ENCODE measurements around the gene ITPKB.

The ITPKB gene

DNA sequence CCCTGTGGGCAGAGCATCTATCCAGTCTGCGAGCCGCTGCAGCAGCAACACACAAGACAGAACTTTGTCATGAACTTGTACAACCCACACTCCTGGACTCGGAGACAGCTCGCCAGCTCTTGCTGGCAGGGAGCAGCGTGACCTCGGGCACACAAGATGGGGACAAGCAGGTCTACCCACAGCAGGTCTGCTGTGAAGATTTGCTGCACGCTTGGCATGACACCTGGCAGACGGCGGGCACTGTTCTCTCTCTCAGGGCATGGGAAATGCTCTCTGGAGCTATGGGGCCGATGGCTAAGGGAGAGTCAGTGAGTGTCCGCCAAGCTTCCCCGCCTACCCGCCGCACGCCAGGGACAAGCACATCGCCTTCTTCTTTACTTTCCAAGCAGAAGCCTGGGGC is 100.5 kb downstream of the ITPKB start:
- no peak for DNase-seq (ENCODE audit: low read depth in 3 of 3)

- DNase-seq (ENCODE audit: low read depth in 3 of 3): no peak
These were observed 101.0 kb downstream of the ITPKB start for GRCh38 chr1:226638001-226638601.

GRCh38 chr1:226637147-226637935 is 101.7 kb downstream of the ITPKB start:
- no peak for DNase-seq (ENCODE audit: low read depth in 3 of 3)

GRCh38 chr1:226636847-226637096 is 102.3 kb downstream of the ITPKB start:
- DNase-seq (ENCODE audit: low read depth in 3 of 3): no peak

- peak in 1 of 3 experiments; percentile 61 for DNase-seq (ENCODE audit: low read depth in 3 of 3)
These were observed 103.6 kb downstream of the ITPKB start for GRCh38 chr1:226635456-226635941.

DNA sequence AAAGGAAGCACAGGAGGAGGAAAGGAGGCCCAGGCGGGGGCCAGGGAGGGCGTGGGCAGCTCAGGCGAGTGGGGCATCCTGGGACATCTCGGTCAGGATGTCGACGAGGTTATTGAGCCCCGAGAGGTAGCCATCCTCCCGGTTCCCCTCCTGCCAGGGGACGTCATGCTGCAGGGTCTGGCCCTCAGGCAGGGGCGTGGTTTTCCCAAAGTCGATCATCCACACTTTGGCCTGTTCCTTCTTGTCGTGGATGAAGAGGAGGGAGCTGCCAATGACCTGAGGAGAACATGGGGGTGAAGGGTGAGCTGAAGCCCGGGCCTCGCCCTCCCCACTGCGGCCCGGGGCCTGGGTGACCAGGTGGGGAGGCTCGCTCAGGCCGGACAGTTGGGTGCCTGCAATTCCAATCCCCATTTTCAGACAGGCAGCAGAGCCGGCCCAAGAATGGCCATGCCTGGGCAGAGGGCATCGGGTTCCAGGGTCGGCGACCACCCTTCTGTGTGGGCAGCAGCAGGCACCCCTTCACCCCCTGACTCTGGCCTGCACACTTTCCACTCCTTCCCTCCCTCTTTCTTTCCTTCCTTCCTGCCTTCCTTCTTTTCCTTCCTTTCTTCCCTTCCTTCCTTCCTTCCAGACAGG is 104.4 kb downstream of the ITPKB start:
- DNase-seq (ENCODE audit: low read depth in 3 of 3): no peak

DNA sequence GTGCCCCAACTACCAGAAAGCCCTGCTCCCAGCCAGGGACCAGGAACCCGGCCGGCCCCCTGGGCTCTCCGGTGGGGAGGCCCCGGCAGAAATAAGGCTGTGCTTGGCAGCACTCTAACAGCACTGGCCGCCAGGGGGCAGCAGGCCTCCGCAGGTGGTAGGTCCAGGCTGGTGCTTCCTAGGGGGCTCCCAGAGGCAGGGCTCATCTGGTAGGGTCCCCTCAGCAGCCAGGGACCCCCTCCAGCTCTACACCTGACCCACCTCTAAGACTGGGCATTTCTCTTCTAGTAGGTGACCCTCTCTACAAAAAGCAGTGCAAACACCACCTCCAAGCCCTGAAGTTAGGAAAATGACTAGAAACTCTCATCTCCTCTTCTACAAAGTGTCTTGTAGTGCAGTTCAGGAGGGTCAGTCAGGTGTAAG is 104.9 kb downstream of the ITPKB start:
- DNase-seq (ENCODE audit: low read depth in 3 of 3): peak; percentile 69 to 82 (median 71)

GRCh38 chr1:226633541-226634165 is 105.4 kb downstream of the ITPKB start:
- DNase-seq (ENCODE audit: low read depth in 3 of 3): no peak

DNA sequence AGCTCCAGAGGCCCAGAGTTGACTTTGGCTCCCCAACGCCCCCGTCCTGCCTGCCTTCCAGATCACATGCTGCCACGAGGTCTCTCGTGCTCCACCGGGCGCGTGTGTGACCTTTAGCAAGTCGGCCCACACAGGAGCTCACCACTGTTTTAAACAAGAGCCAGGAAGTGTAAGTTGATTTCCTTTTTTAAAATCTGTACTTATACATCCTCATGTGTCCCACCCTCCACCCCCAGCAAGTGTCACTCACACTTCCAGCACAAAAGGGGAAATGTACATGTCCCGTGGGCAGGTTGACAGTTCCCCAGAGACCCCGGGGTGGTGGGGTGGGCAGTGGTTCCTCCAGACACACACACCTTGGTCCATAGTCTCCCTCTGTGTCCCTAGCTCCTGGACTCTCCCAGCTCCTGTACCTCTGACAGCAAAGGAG is 106.1 kb downstream of the ITPKB start:
- peak in 1 of 3 experiments; percentile 56 for DNase-seq (ENCODE audit: low read depth in 3 of 3)

DNA sequence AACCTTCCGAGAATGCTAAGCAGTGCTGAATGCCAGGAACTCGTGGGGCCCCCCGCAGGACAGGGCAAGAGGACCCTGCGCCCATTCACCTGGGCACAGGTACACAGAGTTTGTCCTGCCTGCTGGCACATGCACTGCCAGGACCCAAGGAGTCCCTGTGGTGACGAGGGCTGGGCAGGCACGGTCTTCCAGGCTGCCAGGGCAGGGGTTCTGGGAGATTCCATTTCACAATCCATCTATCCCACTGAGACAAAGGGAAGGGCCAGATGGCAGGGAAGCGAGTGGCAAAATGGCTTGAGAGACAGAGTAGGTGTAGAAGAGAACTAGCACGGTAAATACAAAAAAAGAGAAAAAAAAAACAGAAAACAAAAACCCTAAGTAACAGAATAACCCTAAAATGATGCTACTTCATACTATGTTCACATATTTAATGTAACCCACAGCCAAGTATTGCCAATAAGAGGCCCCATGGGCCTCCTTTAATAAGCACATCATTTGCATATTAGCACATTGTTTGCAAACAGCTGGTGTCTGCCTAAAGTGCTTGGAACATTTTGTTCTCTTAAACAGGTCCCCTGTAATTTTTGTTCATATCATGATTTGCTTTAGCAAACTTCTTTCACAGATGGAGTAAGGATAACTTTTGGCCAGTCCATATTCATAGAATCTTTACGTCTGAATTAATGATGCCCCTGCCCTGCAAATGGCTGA is 106.8 kb downstream of the ITPKB start:
- DNase-seq (ENCODE audit: low read depth in 3 of 3): no peak

- DNase-seq (ENCODE audit: low read depth in 3 of 3): no peak
These were observed 107.7 kb downstream of the ITPKB start for GRCh38 chr1:226631229-226632000.

DNA sequence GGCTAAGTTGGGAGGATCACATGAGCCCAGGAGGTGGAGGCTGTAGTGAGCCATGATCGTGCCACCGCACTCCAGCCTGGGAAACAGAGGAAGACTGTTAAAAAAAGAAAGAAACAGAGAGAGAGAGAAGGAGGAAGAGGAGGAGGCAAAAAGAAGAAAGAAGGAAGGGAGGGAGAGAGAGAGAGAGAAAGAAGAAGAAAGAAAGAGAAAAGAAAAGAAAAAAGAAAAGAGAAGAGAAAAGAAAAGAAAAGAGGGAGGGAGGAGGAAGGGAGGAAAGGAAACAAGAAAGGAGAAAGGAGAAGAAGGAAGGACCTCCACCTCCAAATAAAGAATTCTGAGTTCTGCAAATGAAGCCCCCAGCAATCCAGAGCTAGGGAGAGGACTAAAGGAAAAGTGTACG is 108.5 kb downstream of the ITPKB start:
- DNase-seq (ENCODE audit: low read depth in 3 of 3): no peak

DNA sequence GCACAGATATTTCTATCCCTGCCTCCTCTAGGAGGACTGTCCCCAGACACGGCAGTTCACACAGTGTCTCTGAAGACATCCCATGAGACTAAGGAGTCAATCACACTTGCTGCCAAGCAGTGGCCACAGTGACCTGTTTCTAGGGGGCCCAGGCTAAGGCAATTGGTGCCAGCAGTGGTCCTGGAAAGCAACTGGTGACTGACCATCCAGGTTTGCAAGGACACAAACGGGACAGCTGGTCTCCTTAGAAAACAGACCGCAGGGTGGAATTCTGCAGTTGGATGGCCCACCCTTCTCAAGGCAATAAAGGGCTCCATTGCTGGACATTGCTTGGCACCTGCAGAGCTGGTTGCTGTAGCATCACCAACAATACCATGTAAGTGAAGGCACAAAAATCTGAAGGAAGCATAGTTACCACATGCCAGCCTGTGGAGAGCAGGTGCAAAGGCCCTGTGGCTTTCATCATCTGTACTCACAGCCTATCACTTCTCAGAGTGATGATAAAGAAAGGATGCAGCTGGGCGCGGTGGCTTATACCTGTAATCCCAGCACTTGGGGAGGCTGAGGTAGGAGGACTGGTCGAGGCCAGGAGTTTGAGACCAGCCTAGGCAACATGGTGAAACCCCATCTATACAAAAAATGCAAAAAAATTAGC is 109.1 kb downstream of the ITPKB start:
- DNase-seq (ENCODE audit: low read depth in 3 of 3): no peak

DNA sequence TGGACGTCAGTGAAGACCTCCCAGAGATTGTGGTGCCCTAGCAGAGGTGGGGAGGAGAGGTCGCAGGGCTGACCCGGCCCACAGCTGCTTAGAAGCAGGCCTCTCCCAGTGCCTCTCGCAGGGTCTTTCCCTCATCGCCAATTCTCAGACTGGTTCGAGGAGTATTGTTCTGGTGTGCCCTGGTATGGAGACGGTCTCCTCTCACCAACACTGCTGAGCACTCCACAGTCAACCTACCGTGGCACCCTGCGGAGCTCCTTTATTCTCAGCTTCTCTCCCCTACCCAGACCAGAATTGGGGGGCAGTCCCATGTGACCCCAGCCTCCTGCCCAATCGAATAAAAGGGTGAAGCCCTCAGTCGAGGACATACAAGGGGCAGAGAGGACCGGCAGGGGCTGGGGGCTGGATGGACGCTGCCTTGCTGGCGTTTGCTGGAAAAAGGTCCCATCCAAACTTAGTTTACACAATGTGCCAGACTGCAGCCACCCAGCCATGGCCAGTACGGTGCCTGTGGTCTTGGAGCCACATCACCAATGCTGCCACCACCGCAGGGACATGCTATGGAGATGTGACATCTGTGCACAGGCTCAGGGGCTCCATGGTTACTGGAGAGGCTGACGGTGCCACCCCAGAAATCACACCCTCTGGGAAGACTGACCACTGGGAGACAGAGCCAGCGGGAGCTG is 109.7 kb downstream of the ITPKB start:
- no peak for DNase-seq (ENCODE audit: low read depth in 3 of 3)

DNA sequence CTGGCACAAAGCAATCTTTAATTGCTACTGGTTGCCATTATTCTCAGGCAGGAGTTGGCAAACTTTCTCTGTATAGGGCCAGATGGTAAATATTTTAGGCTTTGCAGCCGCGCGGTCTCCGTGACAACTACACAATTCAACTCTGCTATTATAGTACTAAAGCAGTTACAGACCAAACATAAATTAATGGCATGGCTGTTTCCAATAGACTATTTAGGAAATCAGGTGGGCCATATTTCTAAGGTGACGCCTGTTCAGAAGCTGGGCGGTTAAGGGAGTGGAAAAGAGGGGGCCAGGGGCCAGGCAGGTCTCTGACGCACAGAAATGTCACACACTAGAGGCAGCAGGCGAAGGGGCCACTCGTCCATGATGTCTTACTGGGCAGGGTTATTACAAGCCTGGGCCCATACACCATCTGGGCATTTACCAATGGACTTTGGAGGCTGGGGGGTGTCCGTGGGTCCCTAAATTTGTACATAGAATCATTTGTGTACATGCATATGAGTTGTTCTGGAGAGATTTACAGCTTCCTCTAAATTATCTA is 110.4 kb downstream of the ITPKB start:
- DNase-seq (ENCODE audit: low read depth in 3 of 3): no peak

DNA sequence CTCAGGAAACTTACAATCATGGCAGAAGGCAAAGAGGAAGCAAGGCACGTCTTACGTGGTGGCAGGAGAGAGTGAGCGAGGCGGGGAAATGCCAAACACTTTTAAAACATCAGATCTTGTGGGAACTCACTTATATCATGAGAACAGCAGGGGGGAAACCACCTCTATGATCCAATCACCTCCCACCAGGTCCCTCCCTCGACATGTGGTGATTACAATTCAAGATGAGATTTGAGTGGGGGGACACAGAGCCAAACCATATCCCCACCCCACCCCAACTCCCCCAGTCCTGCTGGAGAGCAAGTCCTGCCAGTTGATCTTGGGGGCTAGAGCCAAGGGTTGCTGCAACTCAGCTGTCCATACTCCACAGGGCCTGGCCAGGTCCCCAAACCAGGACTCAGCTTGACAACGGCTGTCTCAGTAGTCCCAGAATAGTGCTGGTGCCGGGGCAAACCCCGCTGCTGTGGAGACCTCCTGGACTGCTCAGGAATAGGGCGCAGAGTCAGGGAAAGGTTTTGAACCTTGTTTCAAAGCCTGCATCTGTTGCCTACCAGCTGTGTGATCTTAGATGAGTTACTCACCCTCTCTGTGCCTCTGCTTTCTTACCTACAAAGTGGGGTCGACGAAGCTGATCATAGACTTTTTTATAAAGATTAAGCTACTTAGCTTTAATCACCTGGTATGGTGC is 111.0 kb downstream of the ITPKB start:
- no peak for DNase-seq (ENCODE audit: low read depth in 3 of 3)

- DNase-seq (ENCODE audit: low read depth in 3 of 3): no peak
These were observed 111.9 kb downstream of the ITPKB start for GRCh38 chr1:226627050-226627755.

GRCh38 chr1:226626577-226626956 is 112.5 kb downstream of the ITPKB start:
- peak; percentile 74 to 81 (median 74) for DNase-seq (ENCODE audit: low read depth in 3 of 3)

Data from stimulated activated CD4-positive, alpha-beta T cell treated with anti-CD3 and anti-CD28 coated beads, TNF-alpha, amount 100 ng/mL, for 24 hours (primary cell).